NCI-H2081 treated with DMSO at 0.1 percent for 48 hours (cell line): ENCODE data around the gene PVR.
"Not testable (repeated sequence)": the region's sequence is repeated elsewhere in the genome, so short reads cannot be mapped to it uniquely, and the experiment has no call there.

ENCODE experiments used
- DNase-seq: peaks from one replicate; lab custom pipeline; 2025; lab: John Stamatoyannopoulos, UW

The PVR gene

GRCh38 chr19:44700547-44700946 is 56.8 kb downstream of the PVR start:
- DNase-seq, result no peak

GRCh38 chr19:44701228-44701627 is 57.5 kb downstream of the PVR start:
- no peak for DNase-seq

GRCh38 chr19:44702551-44703176 is 59.0 kb downstream of the PVR start:
- DNase-seq, result no peak

- DNase-seq, result no peak
These were observed 59.8 kb downstream of the PVR start for GRCh38 chr19:44703336-44704078.

GRCh38 chr19:44704982-44705381 is 61.3 kb downstream of the PVR start:
- DNase-seq, result no peak

- DNase-seq, result no peak
These were observed 61.8 kb downstream of the PVR start for GRCh38 chr19:44705502-44706010.

GRCh38 chr19:44706506-44707236 is 63.0 kb downstream of the PVR start:
- no peak for DNase-seq

GRCh38 chr19:44707794-44708193 is 64.1 kb downstream of the PVR start:
- DNase-seq, result no peak

GRCh38 chr19:44708940-44709339 is 65.2 kb downstream of the PVR start:
- no peak for DNase-seq

- not testable (repeated sequence) for DNase-seq
These were observed 65.9 kb downstream of the PVR start for GRCh38 chr19:44709434-44710266.

- no peak for DNase-seq
These were observed 66.8 kb downstream of the PVR start for GRCh38 chr19:44710483-44710882.

GRCh38 chr19:44712864-44713515 is 69.3 kb downstream of the PVR start:
- no peak for DNase-seq
